K562 (cell line): ENCODE results near the gene IL13. TPM values are rescaled to one million over a fixed set of nuclear protein-coding genes. Genes with fewer than 3 reads are reported as not detected.

Experiments
- ATF7 ChIP-seq: fragments of 450-650 bp; IDR thresholded peaks from 2 replicates; pipeline ENCODE4 v1.7.1; 2014; ENCODE audit warnings: mild to moderate bottlenecking, moderate library complexity
- CHD4 ChIP-seq: fragments of 200-600 bp; sonication (generic); IDR thresholded peaks from 3 replicates; pipeline ENCODE4 v1.6.1; 2012; ENCODE audit warnings: low read depth, mild to moderate bottlenecking, mixed read lengths, low read length, inconsistent platforms; ENCODE audit not compliant: insufficient read depth, insufficient replicate concordance, poor library complexity, severe bottlenecking
- DPF2 ChIP-seq: fragments of 450-650 bp; IDR thresholded peaks from 2 replicates; pipeline ENCODE4 v1.6.1; 2016
- HOXB6 ChIP-seq: fragments of 250-450 bp; sonication (Bioruptor Pico); IDR thresholded peaks from 2 replicates; pipeline ENCODE4 v1.5.1; 2022; ENCODE audit warnings: mild to moderate bottlenecking, borderline replicate concordance
- LEF1 ChIP-seq: fragments of 450-650 bp; IDR thresholded peaks from 2 replicates; pipeline ENCODE4 v1.6.1; 2016; ENCODE audit warnings: mild to moderate bottlenecking
- MAZ ChIP-seq, 2 experiments: fragments of 450-650 bp in 1 of 2; sonication (generic) in 1 of 2; formaldehyde crosslinking; IDR thresholded peaks in 1 of 2; conservative IDR thresholded peaks in 1 of 2; 2 replicates each; pipeline versions ENCODE4 v1.4.0 to v1.5.0; 2020; ENCODE audit warnings: mild to moderate bottlenecking in 1 of 2, missing genetic modification reagents in 1 of 2
- MTA2 ChIP-seq: fragments of 450-650 bp; IDR thresholded peaks from 2 replicates; pipeline ENCODE4 v1.6.1; 2016; ENCODE audit warnings: low read depth
- NEUROD1 ChIP-seq: fragments of 150-350 bp; IDR thresholded peaks from 2 replicates; pipeline ENCODE4 v1.6.1; 2014; ENCODE audit warnings: borderline replicate concordance, low read length, low read depth; ENCODE audit not compliant: partially characterized antibody
- NRF1 ChIP-seq, 2 experiments: fragments of 450-650 bp; IDR thresholded peaks in 1 of 2; conservative IDR thresholded peaks in 1 of 2; 2 replicates each; pipeline ENCODE4 v1.6.1; 2014; ENCODE audit warnings: mild to moderate bottlenecking in 2 of 2
- POLR2AphosphoS5 ChIP-seq: IDR thresholded peaks from 2 replicates; pipeline ENCODE4 v1.6.1; 2011; ENCODE audit warnings: mild to moderate bottlenecking, low read depth, low read length, moderate library complexity; ENCODE audit not compliant: control insufficient read depth, insufficient read depth
- SIN3A ChIP-seq, 2 experiments: fragments of 150-350 bp in 1 of 2; IDR thresholded peaks; 2 replicates each; pipeline ENCODE4 v1.6.1; 2011 to 2016; ENCODE audit warnings: borderline replicate concordance in 2 of 2, low read depth in 2 of 2, low read length in 2 of 2, mild to moderate bottlenecking in 2 of 2, moderate library complexity in 2 of 2; ENCODE audit not compliant: control insufficient read depth in 1 of 2
- SREBF2 ChIP-seq: sonication (generic); formaldehyde crosslinking; IDR thresholded peaks from 2 replicates; pipeline ENCODE4 v1.4.0; 2020; ENCODE audit warnings: mild to moderate bottlenecking, missing genetic modification reagents
- TCF3 ChIP-seq: sonication (generic); formaldehyde crosslinking; IDR thresholded peaks from 2 replicates; pipeline ENCODE4 v1.4.0; 2020; ENCODE audit warnings: mild to moderate bottlenecking, missing genetic modification reagents
- ZKSCAN8 ChIP-seq: fragments of 200-800 bp; sonication (Bioruptor generic); IDR thresholded peaks from 2 replicates; pipeline ENCODE4 v1.6.1; 2016; ENCODE audit warnings: missing genetic modification characterization, missing compliant biosample characterization
- ZNF134 ChIP-seq: fragments of 250-450 bp; sonication (Bioruptor Pico); conservative IDR thresholded peaks from 2 replicates; pipeline ENCODE4 v1.4.0; 2020
- ZNF212 ChIP-seq: fragments of 450-650 bp; formaldehyde crosslinking; IDR thresholded peaks from 2 replicates; pipeline ENCODE4 v1.4.0; 2020; ENCODE audit warnings: mild to moderate bottlenecking
- ZNF23 ChIP-seq: fragments of 250-450 bp; sonication (Bioruptor Pico); IDR thresholded peaks from 2 replicates; pipeline ENCODE4 v1.4.0; 2020; ENCODE audit warnings: mild to moderate bottlenecking
- polyA plus RNA-seq, 8 experiments: library from polyadenylated mRNA; depleted of rRNA in 4 of 8; stranded (reverse) in 5 of 8; unstranded in 3 of 8; fragments of >200 nt; fragmentation: Nextera tagmentation in 2 of 8; fragmentation: Illumina TruSeq in 1 of 8; extraction: Ambion mirVana in 2 of 8; extraction: Trizol in 1 of 8; gene quantifications; 2 replicates each; pipeline versions ENCODE4 v1.2.1 to v1.2.3, GENCODE V29; 2011 to 2014; ENCODE audit warnings: inconsistent platforms in 1 of 8, missing spikeins in 1 of 8
- total RNA-seq, 7 experiments: library from RNA; depleted of rRNA in 6 of 7; stranded (reverse); fragments of >200 nt in 6 of 7; fragmentation: Illumina TruSeq in 2 of 7; extraction: Trizol in 2 of 7; gene quantifications; 2 replicates each; pipeline versions ENCODE4 v1.2.1 to v1.2.3, GENCODE V29; 2011 to 2021; ENCODE audit warnings: low replicate concordance in 1 of 7
- TF ChIP-seq, protein P1 (sequence below): fragments of 450-650 bp; IDR thresholded peaks from 2 replicates; pipeline ENCODE4 v1.6.1; 2016; ENCODE audit warnings: mild to moderate bottlenecking, moderate library complexity

IL13 gene
- total and polyA plus RNA-seq, 9 of the 15 experiments (the other 6 are each of a cell fraction or from before 2014, with no cell fraction given): not detected

- TF ChIP-seq HOXB6: no peak
- TF ChIP-seq SREBF2: no peak
- peak; percentile 99 for TF ChIP-seq TCF3 (CRISPR knock-in tag)
- TF ChIP-seq CHD4: no peak
- no peak for TF ChIP-seq MAZ (CRISPR knock-in tag; conservative IDR thresholded peaks at IDR 0.05 in 1 of 2, IDR thresholded peaks at IDR 0.05 in 1 of 2)
- TF ChIP-seq NRF1 (conservative IDR thresholded peaks at IDR 0.05 in 1 of 2, IDR thresholded peaks at IDR 0.05 in 1 of 2): no peak
- no peak for TF ChIP-seq ZNF23
- TF ChIP-seq MTA2: peak; percentile 99
- TF ChIP-seq DPF2: peak; percentile 97
- no peak for TF ChIP-seq ZNF212
- peak; percentile 65 for TF ChIP-seq LEF1
- no peak for TF ChIP-seq ZNF134 (CRISPR knock-in tag)
- peak; percentile 62 for TF ChIP-seq ATF7
- TF ChIP-seq NEUROD1: peak; percentile 62
- TF ChIP-seq, protein P1, sequence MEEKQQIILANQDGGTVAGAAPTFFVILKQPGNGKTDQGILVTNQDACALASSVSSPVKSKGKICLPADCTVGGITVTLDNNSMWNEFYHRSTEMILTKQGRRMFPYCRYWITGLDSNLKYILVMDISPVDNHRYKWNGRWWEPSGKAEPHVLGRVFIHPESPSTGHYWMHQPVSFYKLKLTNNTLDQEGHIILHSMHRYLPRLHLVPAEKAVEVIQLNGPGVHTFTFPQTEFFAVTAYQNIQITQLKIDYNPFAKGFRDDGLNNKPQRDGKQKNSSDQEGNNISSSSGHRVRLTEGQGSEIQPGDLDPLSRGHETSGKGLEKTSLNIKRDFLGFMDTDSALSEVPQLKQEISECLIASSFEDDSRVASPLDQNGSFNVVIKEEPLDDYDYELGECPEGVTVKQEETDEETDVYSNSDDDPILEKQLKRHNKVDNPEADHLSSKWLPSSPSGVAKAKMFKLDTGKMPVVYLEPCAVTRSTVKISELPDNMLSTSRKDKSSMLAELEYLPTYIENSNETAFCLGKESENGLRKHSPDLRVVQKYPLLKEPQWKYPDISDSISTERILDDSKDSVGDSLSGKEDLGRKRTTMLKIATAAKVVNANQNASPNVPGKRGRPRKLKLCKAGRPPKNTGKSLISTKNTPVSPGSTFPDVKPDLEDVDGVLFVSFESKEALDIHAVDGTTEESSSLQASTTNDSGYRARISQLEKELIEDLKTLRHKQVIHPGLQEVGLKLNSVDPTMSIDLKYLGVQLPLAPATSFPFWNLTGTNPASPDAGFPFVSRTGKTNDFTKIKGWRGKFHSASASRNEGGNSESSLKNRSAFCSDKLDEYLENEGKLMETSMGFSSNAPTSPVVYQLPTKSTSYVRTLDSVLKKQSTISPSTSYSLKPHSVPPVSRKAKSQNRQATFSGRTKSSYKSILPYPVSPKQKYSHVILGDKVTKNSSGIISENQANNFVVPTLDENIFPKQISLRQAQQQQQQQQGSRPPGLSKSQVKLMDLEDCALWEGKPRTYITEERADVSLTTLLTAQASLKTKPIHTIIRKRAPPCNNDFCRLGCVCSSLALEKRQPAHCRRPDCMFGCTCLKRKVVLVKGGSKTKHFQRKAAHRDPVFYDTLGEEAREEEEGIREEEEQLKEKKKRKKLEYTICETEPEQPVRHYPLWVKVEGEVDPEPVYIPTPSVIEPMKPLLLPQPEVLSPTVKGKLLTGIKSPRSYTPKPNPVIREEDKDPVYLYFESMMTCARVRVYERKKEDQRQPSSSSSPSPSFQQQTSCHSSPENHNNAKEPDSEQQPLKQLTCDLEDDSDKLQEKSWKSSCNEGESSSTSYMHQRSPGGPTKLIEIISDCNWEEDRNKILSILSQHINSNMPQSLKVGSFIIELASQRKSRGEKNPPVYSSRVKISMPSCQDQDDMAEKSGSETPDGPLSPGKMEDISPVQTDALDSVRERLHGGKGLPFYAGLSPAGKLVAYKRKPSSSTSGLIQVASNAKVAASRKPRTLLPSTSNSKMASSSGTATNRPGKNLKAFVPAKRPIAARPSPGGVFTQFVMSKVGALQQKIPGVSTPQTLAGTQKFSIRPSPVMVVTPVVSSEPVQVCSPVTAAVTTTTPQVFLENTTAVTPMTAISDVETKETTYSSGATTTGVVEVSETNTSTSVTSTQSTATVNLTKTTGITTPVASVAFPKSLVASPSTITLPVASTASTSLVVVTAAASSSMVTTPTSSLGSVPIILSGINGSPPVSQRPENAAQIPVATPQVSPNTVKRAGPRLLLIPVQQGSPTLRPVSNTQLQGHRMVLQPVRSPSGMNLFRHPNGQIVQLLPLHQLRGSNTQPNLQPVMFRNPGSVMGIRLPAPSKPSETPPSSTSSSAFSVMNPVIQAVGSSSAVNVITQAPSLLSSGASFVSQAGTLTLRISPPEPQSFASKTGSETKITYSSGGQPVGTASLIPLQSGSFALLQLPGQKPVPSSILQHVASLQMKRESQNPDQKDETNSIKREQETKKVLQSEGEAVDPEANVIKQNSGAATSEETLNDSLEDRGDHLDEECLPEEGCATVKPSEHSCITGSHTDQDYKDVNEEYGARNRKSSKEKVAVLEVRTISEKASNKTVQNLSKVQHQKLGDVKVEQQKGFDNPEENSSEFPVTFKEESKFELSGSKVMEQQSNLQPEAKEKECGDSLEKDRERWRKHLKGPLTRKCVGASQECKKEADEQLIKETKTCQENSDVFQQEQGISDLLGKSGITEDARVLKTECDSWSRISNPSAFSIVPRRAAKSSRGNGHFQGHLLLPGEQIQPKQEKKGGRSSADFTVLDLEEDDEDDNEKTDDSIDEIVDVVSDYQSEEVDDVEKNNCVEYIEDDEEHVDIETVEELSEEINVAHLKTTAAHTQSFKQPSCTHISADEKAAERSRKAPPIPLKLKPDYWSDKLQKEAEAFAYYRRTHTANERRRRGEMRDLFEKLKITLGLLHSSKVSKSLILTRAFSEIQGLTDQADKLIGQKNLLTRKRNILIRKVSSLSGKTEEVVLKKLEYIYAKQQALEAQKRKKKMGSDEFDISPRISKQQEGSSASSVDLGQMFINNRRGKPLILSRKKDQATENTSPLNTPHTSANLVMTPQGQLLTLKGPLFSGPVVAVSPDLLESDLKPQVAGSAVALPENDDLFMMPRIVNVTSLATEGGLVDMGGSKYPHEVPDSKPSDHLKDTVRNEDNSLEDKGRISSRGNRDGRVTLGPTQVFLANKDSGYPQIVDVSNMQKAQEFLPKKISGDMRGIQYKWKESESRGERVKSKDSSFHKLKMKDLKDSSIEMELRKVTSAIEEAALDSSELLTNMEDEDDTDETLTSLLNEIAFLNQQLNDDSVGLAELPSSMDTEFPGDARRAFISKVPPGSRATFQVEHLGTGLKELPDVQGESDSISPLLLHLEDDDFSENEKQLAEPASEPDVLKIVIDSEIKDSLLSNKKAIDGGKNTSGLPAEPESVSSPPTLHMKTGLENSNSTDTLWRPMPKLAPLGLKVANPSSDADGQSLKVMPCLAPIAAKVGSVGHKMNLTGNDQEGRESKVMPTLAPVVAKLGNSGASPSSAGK: no peak
- TF ChIP-seq ZKSCAN8 (CRISPR knock-in tag): peak; percentile 74; the same call in 1 of the 2 replicates
- TF ChIP-seq POLR2AphosphoS5: peak; percentile 99
- no peak for TF ChIP-seq SIN3A (IDR thresholded peaks at IDR 0.05; ENCODE audit: borderline replicate concordance in 2 of 2, control insufficient read depth in 1 of 2, low read depth in 2 of 2, low read length in 2 of 2)
Measured at GRCh38 chr5:132651838-132652469, 6.0 kb upstream of the IL13 start (continued).
